ENCODE data around the gene SCYL1.

GRCh38 chr11:65477149-65477965 lies 47.5 kb upstream of the SCYL1 start:
- TF ChIP-seq CTCF (IDR thresholded peaks at IDR 0.05; ENCODE audit: poor library complexity) (no peak), EZH2phosphoT487 (IDR thresholded peaks at IDR 0.05; ENCODE audit: low read depth, severe bottlenecking, unreplicated experiment) (no peak), EZH2 (IDR thresholded peaks at IDR 0.05; ENCODE audit: borderline replicate concordance) (no peak)

All from hepatocyte (in vitro differentiated cells).